ENCODE results near the gene SLC6A9.

- TF ChIP-seq, protein P1, sequence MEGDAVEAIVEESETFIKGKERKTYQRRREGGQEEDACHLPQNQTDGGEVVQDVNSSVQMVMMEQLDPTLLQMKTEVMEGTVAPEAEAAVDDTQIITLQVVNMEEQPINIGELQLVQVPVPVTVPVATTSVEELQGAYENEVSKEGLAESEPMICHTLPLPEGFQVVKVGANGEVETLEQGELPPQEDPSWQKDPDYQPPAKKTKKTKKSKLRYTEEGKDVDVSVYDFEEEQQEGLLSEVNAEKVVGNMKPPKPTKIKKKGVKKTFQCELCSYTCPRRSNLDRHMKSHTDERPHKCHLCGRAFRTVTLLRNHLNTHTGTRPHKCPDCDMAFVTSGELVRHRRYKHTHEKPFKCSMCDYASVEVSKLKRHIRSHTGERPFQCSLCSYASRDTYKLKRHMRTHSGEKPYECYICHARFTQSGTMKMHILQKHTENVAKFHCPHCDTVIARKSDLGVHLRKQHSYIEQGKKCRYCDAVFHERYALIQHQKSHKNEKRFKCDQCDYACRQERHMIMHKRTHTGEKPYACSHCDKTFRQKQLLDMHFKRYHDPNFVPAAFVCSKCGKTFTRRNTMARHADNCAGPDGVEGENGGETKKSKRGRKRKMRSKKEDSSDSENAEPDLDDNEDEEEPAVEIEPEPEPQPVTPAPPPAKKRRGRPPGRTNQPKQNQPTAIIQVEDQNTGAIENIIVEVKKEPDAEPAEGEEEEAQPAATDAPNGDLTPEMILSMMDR (IDR thresholded peaks at IDR 0.05), result no peak
- no peak for TF ChIP-seq POLR2A (IDR thresholded peaks at IDR 0.05)
- TF ChIP-seq POLR2AphosphoS5 (IDR thresholded peaks at IDR 0.05), result no peak
- no peak for TF ChIP-seq EP300 (IDR thresholded peaks at IDR 0.05)
Measured at GRCh38 chr1:44040418-44040817, 9.2 kb upstream of the SLC6A9 start.

Data from suprapubic skin (tissue), 4 donors.